ENCODE results near the gene DNAJC6. TPM values are rescaled to one million over a fixed set of nuclear protein-coding genes. Genes with fewer than 3 reads are reported as not detected.

Gene DNAJC6
- total RNA-seq, result 2.4 and 6.2 TPM in 2 replicates

GRCh38 chr1:65309304-65310077 lies at the start of gene DNAJC6:
TSS of gene DNAJC6 (plus strand) at chr1:65309543. CDS start at chr1:65309746, 203 bp downstream.

DNA sequence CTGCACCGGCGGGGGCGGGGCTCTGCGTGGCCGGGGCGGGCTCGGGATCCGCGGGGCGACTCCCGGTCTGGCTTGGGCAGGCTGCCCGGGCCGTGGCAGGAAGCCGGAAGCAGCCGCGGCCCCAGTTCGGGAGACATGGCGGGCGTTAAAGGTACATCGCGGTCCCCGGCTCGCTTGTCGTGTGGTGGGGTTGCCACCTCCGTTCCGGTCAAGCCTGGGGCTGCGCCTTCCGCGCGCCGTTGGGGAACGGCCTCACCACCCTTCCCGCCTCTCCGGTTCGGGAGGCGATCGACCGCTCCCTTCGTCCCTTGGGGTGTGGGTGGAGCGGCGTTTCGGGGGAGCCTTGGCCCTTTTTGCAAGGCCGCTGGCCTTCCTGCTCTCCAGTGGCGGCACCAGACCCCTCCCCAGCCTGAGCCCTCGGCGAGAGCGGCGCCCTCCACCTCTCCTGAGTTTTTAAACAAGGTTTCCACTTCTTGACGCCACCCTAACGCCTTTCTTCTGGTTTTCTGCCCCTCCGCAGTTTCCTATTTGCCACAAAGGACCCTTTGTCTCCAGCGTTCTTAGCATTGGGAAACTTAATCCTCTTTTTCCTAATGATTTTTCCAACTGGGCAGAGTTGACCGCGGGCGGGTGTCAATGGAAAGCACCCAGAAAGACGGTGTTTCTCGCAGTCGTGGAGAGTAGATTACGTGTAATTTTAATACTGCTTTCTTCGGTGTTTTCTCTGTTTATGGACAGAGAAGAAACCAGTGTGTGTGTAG lies 111.4 kb downstream of the DNAJC6 start, which contains the start of the genes LEPR and LEPROT:
LEPR (plus strand) TSS at position 79 of the 761 bp plus-strand sequence. CDS start 144,898 bp downstream, outside the sequence.
LEPROT (plus strand) TSS at position 79 of the 761 bp plus-strand sequence; CDS start at position 136, 57 bp downstream.

Small RNA genes within 50 kb of the gene (small RNA-seq; reads per million reads assigned to genes)
- gene COX6CP13, result not detected
- gene RNU2-15P, result not detected

Other genes with a start within 250 kb of the DNAJC6 start
- 27.5 and 35.8 TPM in 2 replicates for gene AK4, start 161.3 kb upstream of the DNAJC6 start, total RNA-seq
- 8.9 and 14.1 TPM in 2 replicates for gene LEPR, start 111.1 kb downstream of the DNAJC6 start, total RNA-seq
- gene LEPROT, start 111.1 kb downstream of the DNAJC6 start, total RNA-seq, result 44.0 and 56.4 TPM in 2 replicates

Measured in placental epithelial cell (primary cell).